ENCODE data around the gene CRBN. TPM values are rescaled to one million over a fixed set of nuclear protein-coding genes. Genes with fewer than 3 reads are reported as not detected.

CRBN gene
- total RNA-seq, 1 experiment from 2014 or later, result 31.2 TPM

DNA sequence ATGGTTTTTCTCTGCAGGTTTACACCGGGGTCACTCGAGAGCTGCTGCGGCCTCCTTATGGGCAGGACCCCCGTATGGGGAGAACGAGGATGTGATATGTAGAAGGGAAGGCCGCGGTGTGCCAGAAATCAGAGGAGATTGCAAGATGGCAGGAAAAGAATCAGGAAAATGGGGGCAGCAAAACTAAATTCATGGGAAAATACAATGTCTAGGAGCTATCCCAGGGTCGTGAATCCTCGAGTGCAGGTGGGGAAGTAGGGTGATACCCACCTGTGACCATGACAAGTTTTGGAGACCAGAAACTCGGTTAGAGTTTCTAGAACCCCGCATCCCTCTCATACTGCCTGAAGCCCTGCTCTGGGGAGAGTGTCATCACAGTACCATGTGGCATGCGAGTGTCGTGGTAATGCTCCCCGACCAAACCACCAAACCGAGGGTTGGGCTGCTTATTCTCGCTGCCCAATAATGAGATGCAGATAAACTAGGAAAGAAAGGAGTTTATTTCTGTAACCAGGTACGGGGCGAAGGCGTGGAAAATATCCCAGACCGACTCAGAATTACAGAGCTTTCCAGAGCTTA, 52.0 kb downstream of the CRBN start:
- ATAC-seq, result peak; percentile 17
- H3K4me2 ChIP-seq (ENCODE audit: low read length), result peak overlapping the region; percentile 97
- peak overlapping the region; percentile 99 for H2AFZ ChIP-seq (ENCODE audit: low read length)
- no TSS peak for BruUV-seq (replicated peaks)
- TF ChIP-seq EZH2 (IDR thresholded peaks at IDR 0.05; ENCODE audit: low read length, unreplicated experiment) (no peak), EZH2phosphoT487 (IDR thresholded peaks at IDR 0.05; ENCODE audit: borderline replicate concordance, low read length) (no peak)
- TF ChIP-seq, protein P1, sequence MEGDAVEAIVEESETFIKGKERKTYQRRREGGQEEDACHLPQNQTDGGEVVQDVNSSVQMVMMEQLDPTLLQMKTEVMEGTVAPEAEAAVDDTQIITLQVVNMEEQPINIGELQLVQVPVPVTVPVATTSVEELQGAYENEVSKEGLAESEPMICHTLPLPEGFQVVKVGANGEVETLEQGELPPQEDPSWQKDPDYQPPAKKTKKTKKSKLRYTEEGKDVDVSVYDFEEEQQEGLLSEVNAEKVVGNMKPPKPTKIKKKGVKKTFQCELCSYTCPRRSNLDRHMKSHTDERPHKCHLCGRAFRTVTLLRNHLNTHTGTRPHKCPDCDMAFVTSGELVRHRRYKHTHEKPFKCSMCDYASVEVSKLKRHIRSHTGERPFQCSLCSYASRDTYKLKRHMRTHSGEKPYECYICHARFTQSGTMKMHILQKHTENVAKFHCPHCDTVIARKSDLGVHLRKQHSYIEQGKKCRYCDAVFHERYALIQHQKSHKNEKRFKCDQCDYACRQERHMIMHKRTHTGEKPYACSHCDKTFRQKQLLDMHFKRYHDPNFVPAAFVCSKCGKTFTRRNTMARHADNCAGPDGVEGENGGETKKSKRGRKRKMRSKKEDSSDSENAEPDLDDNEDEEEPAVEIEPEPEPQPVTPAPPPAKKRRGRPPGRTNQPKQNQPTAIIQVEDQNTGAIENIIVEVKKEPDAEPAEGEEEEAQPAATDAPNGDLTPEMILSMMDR (conservative IDR thresholded peaks at IDR 0.05; ENCODE audit: low read depth, low read length), result no peak
- H3K4me1 ChIP-seq (ENCODE audit: insufficient read depth, low read length), result peaks cover 19% of the 10 kb centered on the region
- peaks cover 25% of the 10 kb centered on the region for H3K36me3 ChIP-seq (ENCODE audit: low read depth, low read length)
- no peaks in the 10 kb centered on the region for H3K9me3 ChIP-seq (ENCODE audit: low read length)
- peak overlapping the region; percentile 97 for H3K9ac ChIP-seq (ENCODE audit: low read length)
- peak overlapping the region; percentile 66 for H3K27ac ChIP-seq (ENCODE audit: low read length)
- H3K9me2 ChIP-seq (replicated peaks; ENCODE audit: low read length), result no peaks in the 10 kb centered on the region
- POLR2A ChIA-PET (ENCODE audit: unreplicated experiment), result interaction anchor here (0.6 kb wide), 1 partner anchor 1099 kb away, joined by 3 read pairs; no protein-coding TSS in a partner anchor
- peak overlapping the region; percentile 86 for H3K4me3 ChIP-seq (ENCODE audit: low read length)
- intact Hi-C loops (cut with micrococcal nuclease), result loop anchor here (2.0 to 10.0 kb wide), 2 partner anchors 51 to 1167 kb away; partner anchors contain the start of gene CRBN
- no peaks in the 10 kb centered on the region for H3F3A ChIP-seq (ENCODE audit: low read length, unreplicated experiment)
- H3K27me3 ChIP-seq (ENCODE audit: low read length), result no peaks in the 10 kb centered on the region
- no peaks in the 10 kb centered on the region for H4K20me1 ChIP-seq (ENCODE audit: low read length)
- DNase-seq, result peak; percentile 14
- CTCF ChIA-PET, result no interaction called here
- H3K79me2 ChIP-seq (ENCODE audit: low read length), result peaks cover 44% of the 10 kb centered on the region

- intact Hi-C loops (cut with micrococcal nuclease), result loop anchor here (2.0 to 10.0 kb wide), 2 partner anchors 52 to 1168 kb away; partner anchors contain the start of gene CRBN
- H3K9ac ChIP-seq (ENCODE audit: low read length), result peak within 1 kb of the TSS; percentile 97
- H2AFZ ChIP-seq (ENCODE audit: low read length), result peak within 1 kb of the TSS; percentile 99
- peak; percentile 92 for DNase-seq
- no peaks in the 10 kb centered on the region for H3K9me2 ChIP-seq (replicated peaks; ENCODE audit: low read length)
- H4K20me1 ChIP-seq (ENCODE audit: low read length), result no peaks in the 10 kb centered on the region
- peak; percentile 95 for ATAC-seq
- H3K4me2 ChIP-seq (ENCODE audit: low read length), result peak within 1 kb of the TSS; percentile 97
- H3K27me3 ChIP-seq (ENCODE audit: low read length), result no peaks in the 10 kb centered on the region
- no peaks in the 10 kb centered on the region for H3F3A ChIP-seq (ENCODE audit: low read length, unreplicated experiment)
- peaks cover 44% of the 10 kb centered on the region for H3K79me2 ChIP-seq (ENCODE audit: low read length)
- peak within 1 kb of the TSS; percentile 86 for H3K4me3 ChIP-seq (ENCODE audit: low read length)
- H3K36me3 ChIP-seq (ENCODE audit: low read depth, low read length), result peaks cover 25% of the 10 kb centered on the region
- peaks cover 19% of the 10 kb centered on the region for H3K4me1 ChIP-seq (ENCODE audit: insufficient read depth, low read length)
- H3K27ac ChIP-seq (ENCODE audit: low read length), result peak within 1 kb of the TSS; percentile 66
- TSS peak; percentile 56 for BruUV-seq (replicated peaks)
- H3K9me3 ChIP-seq (ENCODE audit: low read length), result no peaks in the 10 kb centered on the region
- ChIA-PET POLR2A (ENCODE audit: unreplicated experiment) (no interaction called here), CTCF (no interaction called here)
- TF ChIP-seq, protein P1 (conservative IDR thresholded peaks at IDR 0.05; ENCODE audit: low read depth, low read length), result no peak
- no peak for TF ChIP-seq EZH2phosphoT487 (IDR thresholded peaks at IDR 0.05; ENCODE audit: borderline replicate concordance, low read length)
These were observed 52.7 kb downstream of the CRBN start, which contains the start of gene TRNT1 for GRCh38 chr3:3126477-3127431. TSS of gene TRNT1 (plus strand) at chr3:3126940. CDS start at chr3:3129041, 2,101 bp downstream.
